Bronchial epithelial cell (primary cell): Measurements from ENCODE around the gene SLC24A1. TPM values are rescaled to one million over a fixed set of nuclear protein-coding genes. Genes with fewer than 3 reads are reported as not detected.

Experiments
- DNase-seq: peaks from one replicate; pipeline ENCODE4 v3.0.0-alpha.2; 2010; ENCODE audit warnings: low read depth
- FAIRE-seq: peaks from 2 replicates; lab custom pipeline; 2011; peaks lifted over from hg19 to GRCh38; lab: Jason Lieb, UNC
- H3K27me3 ChIP-seq: 2 replicates; pipeline ENCODE4 v1.5.1; 2011; ENCODE audit warnings: low read length; ENCODE audit not compliant: control insufficient read depth, insufficient read depth
- H3K36me3 ChIP-seq: 2 replicates; pipeline ENCODE4 v1.5.1; 2011; ENCODE audit warnings: low read length; ENCODE audit not compliant: control insufficient read depth, insufficient read depth
- H3K4me3 ChIP-seq: 2 replicates; pipeline ENCODE4 v1.5.1; 2011; ENCODE audit warnings: mild to moderate bottlenecking, low read depth, low read length, control low read depth
- CTCF ChIP-seq: IDR thresholded peaks from 2 replicates; pipeline ENCODE4 v1.5.1; 2011; ENCODE audit warnings: mild to moderate bottlenecking, moderate library complexity, low read length, control low read depth, inconsistent platforms; ENCODE audit not compliant: insufficient read depth, severe bottlenecking
- total RNA-seq: library from RNA; depleted of rRNA; stranded (reverse); fragments of >200 nt; gene quantifications from 2 replicates; pipeline ENCODE4 v1.2.1, GENCODE V29; 2014

SLC24A1 gene
- total RNA-seq, 1 donor from 2014 or later = 1.6 TPM

- Histone ChIP-seq H3K4me3 (no peak overlapping the region), H3K27me3 (no peaks in the 10 kb centered on the region), H3K36me3 (no peaks in the 10 kb centered on the region)
- DNase-seq (no peak), FAIRE-seq (no peak)
- TF ChIP-seq CTCF = no peak
These were observed 905 bp upstream of the SLC24A1 start for GRCh38 chr15:65620833-65621232.

GRCh38 chr15:65623103-65623502 lies 1.4 kb downstream of the SLC24A1 start:
- DNase-seq = no peak
- H3K4me3 ChIP-seq = no peak overlapping the region
- FAIRE-seq = no peak
- H3K36me3 ChIP-seq = no peaks in the 10 kb centered on the region
- no peak for TF ChIP-seq CTCF
- H3K27me3 ChIP-seq = no peaks in the 10 kb centered on the region

GRCh38 chr15:65626856-65627255 lies 5.1 kb downstream of the SLC24A1 start:
- no peaks in the 10 kb centered on the region for H3K36me3 ChIP-seq
- FAIRE-seq = no peak
- DNase-seq = no peak
- no peak for TF ChIP-seq CTCF
- no peak overlapping the region for H3K4me3 ChIP-seq
- no peaks in the 10 kb centered on the region for H3K27me3 ChIP-seq

GRCh38 chr15:65629548-65629947 lies 7.8 kb downstream of the SLC24A1 start:
- FAIRE-seq = no peak
- no peak for DNase-seq
- TF ChIP-seq CTCF = no peak
- no peak overlapping the region for H3K4me3 ChIP-seq
- no peaks in the 10 kb centered on the region for H3K36me3 ChIP-seq
- H3K27me3 ChIP-seq = no peaks in the 10 kb centered on the region

- no peaks in the 10 kb centered on the region for H3K27me3 ChIP-seq
- DNase-seq (no peak), FAIRE-seq (no peak)
- H3K36me3 ChIP-seq = no peaks in the 10 kb centered on the region
- no peak overlapping the region for H3K4me3 ChIP-seq
- TF ChIP-seq CTCF = no peak
These were observed 9.0 kb downstream of the SLC24A1 start for GRCh38 chr15:65630760-65631159.

GRCh38 chr15:65631503-65631902 lies 9.8 kb downstream of the SLC24A1 start:
- Histone ChIP-seq H3K4me3 (no peak overlapping the region), H3K36me3 (no peaks in the 10 kb centered on the region), H3K27me3 (no peaks in the 10 kb centered on the region)
- TF ChIP-seq CTCF = no peak
- FAIRE-seq = no peak
- DNase-seq = no peak
